ENCODE data around the gene TMOD2.

Gene TMOD2

GRCh38 chr15:51736069-51736468 is 15.3 kb upstream of the TMOD2 start:
- DNase-seq (ENCODE audit: low spot score): no peak

GRCh38 chr15:51736751-51737521 is 14.5 kb upstream of the TMOD2 start:
- peak; percentile 74 for DNase-seq (ENCODE audit: low spot score)

- DNase-seq (ENCODE audit: low spot score): peak; percentile 68
Observed at GRCh38 chr15:51737522-51738305, 13.7 kb upstream of the TMOD2 start, which contains the start of gene LYSMD2. Gene LYSMD2 (minus strand): TSS chr15:51737655. CDS start chr15:51737622, 33 bp downstream.

- DNase-seq (ENCODE audit: low spot score): no peak
Observed at GRCh38 chr15:51738553-51738952, 12.8 kb upstream of the TMOD2 start.

- DNase-seq (ENCODE audit: low spot score): no peak
Observed at GRCh38 chr15:51739061-51739712, 12.2 kb upstream of the TMOD2 start.

GRCh38 chr15:51749307-51749706 is 2.1 kb upstream of the TMOD2 start:
- DNase-seq (ENCODE audit: low spot score): no peak

GRCh38 chr15:51750186-51750585 is 1.2 kb upstream of the TMOD2 start:
- no peak for DNase-seq (ENCODE audit: low spot score)

GRCh38 chr15:51751697-51752683 is 593 bp downstream of the TMOD2 start:
- peak; percentile 57 for DNase-seq (ENCODE audit: low spot score)

- peak; percentile 16 for DNase-seq (ENCODE audit: low spot score)
Observed at GRCh38 chr15:51752888-51753287, 1.5 kb downstream of the TMOD2 start.

- DNase-seq (ENCODE audit: low spot score): no peak
Observed at GRCh38 chr15:51754267-51754666, 2.9 kb downstream of the TMOD2 start.

- no peak for DNase-seq (ENCODE audit: low spot score)
Observed at GRCh38 chr15:51755790-51756189, 4.4 kb downstream of the TMOD2 start.

- no peak for DNase-seq (ENCODE audit: low spot score)
Observed at GRCh38 chr15:51756482-51756881, 5.1 kb downstream of the TMOD2 start.

- no peak for DNase-seq (ENCODE audit: low spot score)
Observed at GRCh38 chr15:51757450-51757849, 6.1 kb downstream of the TMOD2 start.

- DNase-seq (ENCODE audit: low spot score): peak; percentile 94
Observed at GRCh38 chr15:51758645-51759044, 7.2 kb downstream of the TMOD2 start.

GRCh38 chr15:51759557-51760070 is 8.2 kb downstream of the TMOD2 start:
- peak; percentile 63 for DNase-seq (ENCODE audit: low spot score)

- no peak for DNase-seq (ENCODE audit: low spot score)
Observed at GRCh38 chr15:51760805-51761204, 9.4 kb downstream of the TMOD2 start.

- DNase-seq (ENCODE audit: low spot score): peak; percentile 29
Observed at GRCh38 chr15:51765751-51766150, 14.4 kb downstream of the TMOD2 start.

- peak; percentile 19 for DNase-seq (ENCODE audit: low spot score)
Observed at GRCh38 chr15:51766341-51766740, 14.9 kb downstream of the TMOD2 start.

GRCh38 chr15:51768018-51768417 is 16.6 kb downstream of the TMOD2 start:
- peak; percentile 31 for DNase-seq (ENCODE audit: low spot score)

GRCh38 chr15:51770902-51771301 is 19.5 kb downstream of the TMOD2 start:
- DNase-seq (ENCODE audit: low spot score): no peak

GRCh38 chr15:51771773-51772172 is 20.4 kb downstream of the TMOD2 start:
- DNase-seq (ENCODE audit: low spot score): no peak
